ENCODE results near the gene NOD2. TPM values are rescaled to one million over a fixed set of nuclear protein-coding genes. Genes with fewer than 3 reads are reported as not detected.

NOD2 gene
- total and polyA plus RNA-seq, 2 of the 13 experiments (the other 11 are each of a cell fraction or from before 2014, with no cell fraction given): 0.27 to 0.81 TPM

GRCh38 chr16:50667497-50668367 is 25.7 kb upstream of the NOD2 start (continued):
- TF ChIP-seq KIAA2018 (CRISPR knock-in tag; IDR thresholded peaks at IDR 0.05; ENCODE audit: borderline replicate concordance) (no peak), FOXM1 (CRISPR knock-in tag; IDR thresholded peaks at IDR 0.05) (no peak), ZFP90 (CRISPR knock-in tag; IDR thresholded peaks at IDR 0.05; ENCODE audit: borderline replicate concordance) (no peak), UBTF (CRISPR knock-in tag; IDR thresholded peaks at IDR 0.05) (peak; percentile 43), ZBTB21 (CRISPR knock-in tag; IDR thresholded peaks at IDR 0.05) (no peak), ZNF761 (CRISPR knock-in tag; conservative IDR thresholded peaks at IDR 0.05) (0 out of 2 replicates have a peak, but pooled peaks have one; percentile 35), HNRNPLL (IDR thresholded peaks at IDR 0.05; ENCODE audit: low read depth, low read length, poor library complexity, severe bottlenecking) (no peak), ZFP41 (CRISPR knock-in tag; IDR thresholded peaks at IDR 0.05; ENCODE audit: borderline replicate concordance) (no peak), CHCHD3 (CRISPR knock-in tag; IDR thresholded peaks at IDR 0.05) (no peak), ZNF326 (CRISPR knock-in tag; IDR thresholded peaks at IDR 0.05; ENCODE audit: borderline replicate concordance) (no peak), YY1 (IDR thresholded peaks at IDR 0.05; ENCODE audit: insufficient read depth, insufficient replicate concordance, low read depth, low read length) (no peak), NFE2L1 (CRISPR knock-in tag; IDR thresholded peaks at IDR 0.05; ENCODE audit: borderline replicate concordance) (no peak), NFIB (CRISPR knock-in tag; IDR thresholded peaks at IDR 0.05; ENCODE audit: borderline replicate concordance) (no peak), ZFX (CRISPR knock-in tag; IDR thresholded peaks at IDR 0.05; ENCODE audit: low read depth) (peak; percentile 55; the same call in 1 of the 2 replicates), ZNF589 (CRISPR knock-in tag; conservative IDR thresholded peaks at IDR 0.05) (no peak), HMG20B (CRISPR knock-in tag; conservative IDR thresholded peaks at IDR 0.05) (no peak), ARNTL (CRISPR knock-in tag; IDR thresholded peaks at IDR 0.05) (0 out of 2 replicates have a peak, but pooled peaks have one; percentile 46)

Data from HepG2 (cell line).